ENCODE data around the gene CCNQ.

DNA sequence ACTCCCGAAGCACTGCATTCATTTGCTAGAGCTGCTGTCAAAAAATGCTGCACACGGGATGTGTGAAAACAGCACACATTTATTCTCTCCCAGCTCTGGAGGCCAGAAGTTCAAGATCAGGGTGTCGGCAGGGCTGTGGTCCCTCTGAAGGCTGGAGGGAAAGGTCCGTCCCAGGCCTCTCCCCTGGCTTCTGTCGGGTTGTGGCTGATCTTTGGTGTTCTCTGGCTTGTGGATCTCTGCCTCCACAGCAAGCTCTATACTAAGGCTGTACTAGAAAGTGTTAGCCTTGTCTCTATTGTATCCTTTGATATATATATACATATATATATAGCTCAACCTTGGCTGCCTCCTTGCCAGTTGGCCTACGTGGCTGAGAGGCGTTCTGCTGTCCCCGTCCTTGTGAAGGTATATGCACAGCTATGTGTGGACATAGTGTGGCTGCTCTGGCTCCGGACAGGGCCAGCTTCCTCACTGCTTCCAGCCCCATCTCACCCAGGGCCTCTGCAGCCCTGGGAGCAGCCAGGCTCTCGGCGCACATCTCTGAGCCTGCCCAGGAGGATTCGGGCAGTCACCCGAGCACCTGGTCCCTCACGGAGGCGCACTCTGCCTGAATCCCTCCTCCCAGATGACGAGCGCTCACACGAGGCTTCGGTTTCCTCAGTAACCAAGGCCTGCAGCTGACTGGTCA, 33.1 kb upstream of the CCNQ start:
- TF ChIP-seq, protein P1, sequence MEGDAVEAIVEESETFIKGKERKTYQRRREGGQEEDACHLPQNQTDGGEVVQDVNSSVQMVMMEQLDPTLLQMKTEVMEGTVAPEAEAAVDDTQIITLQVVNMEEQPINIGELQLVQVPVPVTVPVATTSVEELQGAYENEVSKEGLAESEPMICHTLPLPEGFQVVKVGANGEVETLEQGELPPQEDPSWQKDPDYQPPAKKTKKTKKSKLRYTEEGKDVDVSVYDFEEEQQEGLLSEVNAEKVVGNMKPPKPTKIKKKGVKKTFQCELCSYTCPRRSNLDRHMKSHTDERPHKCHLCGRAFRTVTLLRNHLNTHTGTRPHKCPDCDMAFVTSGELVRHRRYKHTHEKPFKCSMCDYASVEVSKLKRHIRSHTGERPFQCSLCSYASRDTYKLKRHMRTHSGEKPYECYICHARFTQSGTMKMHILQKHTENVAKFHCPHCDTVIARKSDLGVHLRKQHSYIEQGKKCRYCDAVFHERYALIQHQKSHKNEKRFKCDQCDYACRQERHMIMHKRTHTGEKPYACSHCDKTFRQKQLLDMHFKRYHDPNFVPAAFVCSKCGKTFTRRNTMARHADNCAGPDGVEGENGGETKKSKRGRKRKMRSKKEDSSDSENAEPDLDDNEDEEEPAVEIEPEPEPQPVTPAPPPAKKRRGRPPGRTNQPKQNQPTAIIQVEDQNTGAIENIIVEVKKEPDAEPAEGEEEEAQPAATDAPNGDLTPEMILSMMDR (conservative IDR thresholded peaks at IDR 0.05 in 1 of 2, IDR thresholded peaks at IDR 0.05 in 1 of 2; ENCODE audit: extremely low read depth in 1 of 2, insufficient read depth in 1 of 2, low read depth in 1 of 2, low read length in 2 of 2) = no peak
- TF ChIP-seq EZH2 (IDR thresholded peaks at IDR 0.05; ENCODE audit: borderline replicate concordance, low read length) = no peak

All from mammary epithelial cell (primary cell).